Lower leg skin (tissue), 3 donors: ENCODE results near the gene NKAIN1.
"Not testable (repeated sequence)": the region's sequence is repeated elsewhere in the genome, so short reads cannot be mapped to it uniquely, and the experiment has no call there.

ENCODE experiments used
- CTCF ChIP-seq, 3 donors: fragments of 450-650 bp; IDR thresholded peaks; one replicate each; pipeline ENCODE4 v1.5.1; 2016; ENCODE audit warnings: antibody characterized with exemption in 3 of 3, mild to moderate bottlenecking in 3 of 3, moderate library complexity in 2 of 3
- POLR2A ChIP-seq, 2 donors: fragments of 450-650 bp; IDR thresholded peaks; one replicate each; pipeline ENCODE4 v1.6.1; 2016 to 2017; ENCODE audit warnings: antibody characterized with exemption in 2 of 2, mild to moderate bottlenecking in 1 of 2, moderate library complexity in 1 of 2

GRCh38 chr1:31282426-31282825 lies 42.7 kb upstream of the NKAIN1 start:
- TF ChIP-seq CTCF, POLR2A (IDR thresholded peaks at IDR 0.05): not testable (repeated sequence)
